NCI-H774 (cell line): Measurements from ENCODE around the gene MRTFB.
"Not testable (repeated sequence)": the region's sequence is repeated elsewhere in the genome, so short reads cannot be mapped to it uniquely, and the experiment has no call there.

Experiments used
- DNase-seq: peaks from one replicate; lab custom pipeline; 2025; lab: John Stamatoyannopoulos, UW

MRTFB gene

DNA sequence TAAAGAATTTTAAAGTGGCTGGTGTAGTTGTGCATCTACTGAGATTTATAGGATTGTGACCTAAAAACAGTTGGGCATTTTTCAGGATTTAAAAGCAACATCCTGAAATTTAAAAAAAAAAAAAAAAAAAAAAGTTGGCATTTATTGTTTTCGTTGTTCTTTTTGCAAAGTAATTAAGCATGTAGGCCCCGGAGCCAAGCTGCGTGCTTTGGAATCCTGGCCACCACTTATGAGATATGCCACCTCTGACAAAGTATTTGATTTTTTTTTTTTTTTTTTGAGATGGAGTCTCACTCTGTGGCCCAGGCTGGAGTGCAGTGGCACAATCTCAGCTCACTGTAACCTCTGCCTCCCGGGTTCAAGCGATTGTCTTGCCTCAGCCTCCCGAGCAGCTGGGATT is 112.8 kb downstream of the MRTFB start:
- not testable (repeated sequence) for DNase-seq

DNA sequence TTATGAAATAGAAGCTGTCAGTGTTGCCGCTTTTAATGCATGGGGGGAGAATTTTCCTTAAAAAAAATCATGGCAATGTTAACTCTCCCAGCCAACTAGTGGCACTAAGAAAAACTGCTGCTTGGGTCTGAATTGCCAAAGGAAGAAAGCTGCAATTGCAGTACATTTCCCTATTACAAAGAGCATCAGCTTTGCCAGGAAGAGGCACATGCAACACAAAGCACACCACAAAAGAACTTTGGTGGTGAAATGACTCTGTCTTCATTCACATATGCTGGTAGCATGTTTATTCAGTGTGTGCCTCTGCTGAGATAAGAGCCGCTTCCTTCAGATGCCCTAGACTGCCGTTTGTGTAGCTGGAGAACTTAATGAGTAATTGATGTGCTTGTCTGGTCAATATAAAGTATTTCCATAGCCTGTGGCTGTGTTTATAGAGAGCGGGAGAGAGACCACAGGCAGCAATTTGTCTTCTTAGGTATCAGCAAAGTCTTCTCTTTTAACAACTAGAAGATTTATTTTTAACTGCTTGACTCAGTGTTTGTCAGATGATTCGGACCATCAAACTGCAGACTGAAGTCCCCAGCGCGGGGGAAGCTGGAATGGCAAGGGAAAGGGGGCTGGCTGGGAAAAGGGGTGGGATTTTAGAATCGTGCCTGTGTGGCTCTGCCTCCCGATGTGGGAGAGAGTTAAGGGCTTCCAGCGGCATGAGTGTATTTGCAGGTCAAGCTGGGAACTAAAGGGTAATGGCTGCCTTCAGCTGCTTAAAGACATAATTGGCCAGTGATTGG is 115.1 kb downstream of the MRTFB start:
- DNase-seq: peak; percentile 45

DNA sequence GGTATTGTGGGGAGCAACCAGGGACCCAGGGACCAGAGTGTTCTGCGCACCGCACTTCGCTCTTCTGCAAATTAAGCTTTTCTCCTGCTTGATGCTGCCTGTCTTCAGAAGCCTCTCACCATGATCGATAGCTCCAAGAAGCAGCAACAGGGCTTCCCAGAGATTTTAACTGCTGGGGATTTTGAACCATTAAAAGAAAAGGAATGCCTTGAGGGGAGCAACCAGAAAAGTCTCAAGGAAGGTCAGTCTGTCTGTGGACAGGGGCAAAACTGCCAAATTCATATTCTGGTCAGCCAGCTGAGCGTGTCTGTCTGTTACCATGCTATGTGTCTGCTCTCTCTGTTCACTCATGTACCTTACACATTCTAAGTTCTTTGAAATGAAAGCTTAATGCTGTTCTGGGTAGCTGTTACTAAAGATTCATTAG is 115.7 kb downstream of the MRTFB start:
- DNase-seq: no peak

DNA sequence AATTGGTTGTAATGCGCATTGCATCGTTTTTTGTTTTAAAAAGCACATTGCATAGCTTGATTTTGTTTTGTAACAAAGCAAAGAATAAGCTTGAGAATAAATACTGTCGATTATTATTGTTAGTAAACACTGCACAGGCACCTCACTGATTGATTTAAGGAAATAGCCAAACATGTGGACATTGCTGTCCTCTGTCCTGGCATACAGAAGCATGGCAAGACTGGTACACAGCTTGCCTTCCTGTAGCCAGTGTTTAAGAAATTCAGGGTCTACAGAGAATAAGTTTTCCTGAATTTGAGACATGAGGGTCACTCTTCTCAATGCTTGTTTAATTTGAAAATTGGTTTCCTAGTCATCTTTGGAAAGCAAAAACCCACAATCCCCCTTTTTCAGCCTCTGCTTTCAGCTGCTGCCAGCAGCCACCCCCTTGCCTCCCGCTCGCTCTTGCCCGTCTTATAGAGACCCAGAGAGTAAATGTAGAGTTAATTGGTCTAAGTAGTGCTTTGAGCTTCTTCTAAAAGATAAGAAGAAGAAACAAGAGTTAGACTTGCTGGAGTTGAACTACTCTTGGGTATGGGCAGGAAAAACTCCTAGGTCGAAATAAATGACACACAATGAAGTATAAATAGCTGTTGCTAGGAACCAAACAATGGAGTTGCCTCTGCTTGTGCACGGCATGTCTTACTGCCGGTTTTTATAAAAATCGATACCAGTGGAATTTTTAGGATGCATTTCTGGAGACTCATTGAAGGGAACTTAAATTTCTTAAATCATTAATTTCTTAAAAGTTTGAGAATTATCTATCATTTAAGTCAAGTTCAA is 116.6 kb downstream of the MRTFB start:
- peak; percentile 49 for DNase-seq

DNA sequence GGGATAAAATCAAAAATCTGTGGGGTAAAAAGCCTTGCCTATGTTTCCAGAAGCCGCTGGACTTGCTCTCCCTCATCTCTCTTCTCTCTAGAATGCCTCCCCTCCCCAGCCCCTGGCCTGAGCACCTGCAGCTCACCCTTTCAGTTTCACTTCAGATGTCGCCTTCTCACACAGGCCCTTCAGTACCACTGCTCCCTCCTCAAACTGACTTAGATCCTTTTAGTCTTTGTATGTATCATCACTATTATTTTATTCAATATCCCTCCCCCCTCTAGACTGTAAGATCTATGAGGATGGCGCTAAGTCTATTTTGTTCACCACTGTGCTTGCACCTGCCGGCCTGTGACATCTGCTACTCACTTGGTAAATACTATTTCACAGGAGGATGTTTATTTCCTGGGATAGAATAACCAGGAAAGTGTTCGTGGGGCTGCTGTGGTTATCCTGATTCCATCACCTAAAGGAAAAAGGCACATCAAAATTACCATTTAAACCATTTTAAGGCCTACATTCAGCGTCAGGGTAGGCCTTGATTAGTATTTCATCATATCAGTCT is 122.3 kb downstream of the MRTFB start:
- DNase-seq: peak; percentile 80

DNA sequence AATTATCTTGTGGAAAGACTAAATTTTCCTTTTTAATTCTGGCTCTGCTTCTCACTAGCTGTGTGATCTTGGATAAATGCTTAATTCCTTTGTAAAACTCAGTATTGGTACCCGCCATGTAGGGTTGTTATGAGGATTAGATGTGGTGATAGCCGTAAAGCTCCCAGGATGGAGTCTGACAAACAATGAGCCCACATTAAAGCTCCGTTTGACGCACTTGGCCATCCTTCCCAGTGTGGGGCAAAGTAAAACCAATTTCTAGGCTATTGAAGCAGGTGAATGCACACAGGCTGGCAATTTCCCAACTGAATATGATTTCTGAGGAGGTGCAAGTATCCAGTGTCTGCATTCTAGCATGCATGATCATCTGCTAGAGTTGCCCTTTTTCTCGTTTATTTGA is 123.6 kb downstream of the MRTFB start:
- peak; percentile 17 for DNase-seq

DNA sequence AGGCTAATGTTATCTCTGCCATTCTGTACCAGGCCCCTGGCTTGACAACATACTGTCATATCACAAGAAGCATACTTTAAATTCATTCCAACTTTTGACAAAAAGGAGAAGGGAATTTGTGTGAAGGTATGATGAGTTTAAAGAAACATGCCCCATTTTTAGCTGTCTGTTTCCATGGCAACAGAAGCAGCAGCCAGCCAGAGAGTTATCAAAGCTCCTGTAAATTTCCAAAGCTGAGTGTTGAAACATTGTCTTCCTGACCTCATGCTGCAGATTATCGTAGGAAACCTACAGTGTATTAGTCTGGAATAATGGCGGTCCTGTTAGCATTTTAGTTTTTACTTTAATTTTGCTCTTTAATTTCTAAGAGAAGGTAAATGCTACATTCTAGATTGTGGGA is 124.9 kb downstream of the MRTFB start:
- DNase-seq: no peak

DNA sequence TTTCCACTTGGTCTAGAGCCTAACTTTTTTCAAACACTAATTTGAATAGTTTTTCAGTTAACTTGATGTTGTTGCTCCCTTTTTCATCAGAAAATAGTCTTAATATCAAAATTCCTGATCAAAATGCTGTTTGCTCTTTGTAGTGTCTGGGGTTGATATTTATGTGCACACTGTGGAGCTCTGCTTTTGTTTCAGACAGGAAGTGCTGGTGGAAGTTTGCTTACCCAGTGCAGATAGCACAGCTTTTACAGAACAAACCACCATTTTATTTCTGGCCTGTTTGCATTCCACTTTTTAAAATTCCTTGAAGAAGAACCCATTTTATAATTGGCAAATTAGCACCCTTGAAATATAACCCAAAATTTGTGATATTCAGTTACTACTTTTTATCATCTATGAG is 125.4 kb downstream of the MRTFB start:
- no peak for DNase-seq

DNA sequence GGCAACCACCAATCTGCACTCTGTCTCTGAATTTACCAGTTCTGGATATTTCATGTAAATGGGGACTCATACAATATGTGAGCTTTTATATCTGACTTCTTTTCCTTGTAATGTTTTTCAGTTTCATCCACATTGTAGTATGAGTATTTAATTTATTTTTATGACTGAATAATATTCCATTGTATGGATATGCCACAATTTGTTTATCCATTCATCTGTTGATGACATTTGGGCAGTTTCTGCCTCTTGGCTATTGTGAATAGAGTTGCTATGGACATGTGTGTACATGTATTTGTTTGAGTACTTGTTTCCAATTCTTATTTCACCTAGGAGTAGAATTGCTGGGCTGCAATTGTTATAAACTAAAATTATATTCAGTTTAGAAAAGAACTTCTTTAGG is 126.9 kb downstream of the MRTFB start:
- no peak for DNase-seq

DNA sequence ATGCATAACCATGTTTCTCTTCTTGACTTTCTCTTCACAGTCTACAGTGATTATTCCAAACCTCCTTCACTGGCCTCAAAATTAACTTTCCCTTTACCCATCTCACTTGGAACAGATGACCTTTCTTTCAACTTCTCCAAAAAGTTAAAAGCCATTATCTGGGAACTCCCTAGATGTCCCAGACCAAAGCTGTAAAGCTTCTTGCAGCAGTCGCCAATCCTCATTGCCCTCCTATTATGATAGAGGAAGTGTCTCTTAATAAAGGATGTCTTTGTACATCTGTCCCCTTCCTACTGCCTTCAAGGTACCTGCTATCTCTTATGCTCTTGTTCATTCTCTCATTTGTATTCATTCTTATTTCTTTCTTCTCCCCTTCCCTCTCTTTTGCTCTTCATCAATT is 127.5 kb downstream of the MRTFB start:
- DNase-seq: no peak

DNA sequence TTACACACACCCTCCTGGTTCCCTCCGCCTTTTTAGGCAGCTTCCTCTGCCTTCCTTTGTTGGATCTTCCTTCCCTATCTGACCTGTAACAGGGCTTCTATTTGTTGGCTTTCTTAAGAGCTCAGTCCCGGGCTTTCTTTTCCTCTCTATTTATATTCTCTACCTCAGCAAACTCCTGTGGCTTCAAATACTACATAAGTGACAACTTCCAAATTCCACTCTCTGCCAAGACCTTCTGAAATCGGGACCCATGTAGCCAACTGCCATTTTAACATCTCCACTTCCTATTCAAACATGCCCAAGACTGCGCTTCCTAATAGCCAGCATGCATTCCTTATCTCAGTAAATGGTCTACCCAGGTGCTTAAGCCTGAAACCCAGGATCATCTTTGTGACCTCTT is 128.1 kb downstream of the MRTFB start:
- DNase-seq: no peak

DNA sequence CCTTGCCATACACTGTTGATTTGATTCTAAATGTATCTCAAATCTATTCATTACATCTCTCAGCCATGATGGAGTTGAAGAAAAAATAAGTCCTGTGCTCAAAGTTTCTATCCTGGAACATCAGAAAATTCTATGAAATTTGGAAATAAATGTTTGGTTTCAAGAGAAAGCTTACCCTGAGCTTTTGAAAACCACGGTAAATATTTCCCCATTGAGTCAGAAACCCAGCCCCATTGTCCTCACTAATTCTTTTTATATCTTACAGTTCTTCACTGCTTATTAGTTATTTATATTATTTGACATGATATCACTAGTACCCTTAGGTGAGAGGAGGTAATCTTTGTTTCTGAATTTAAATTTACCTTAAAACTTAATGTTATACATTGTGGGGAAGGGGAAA is 128.5 kb downstream of the MRTFB start:
- no peak for DNase-seq

DNA sequence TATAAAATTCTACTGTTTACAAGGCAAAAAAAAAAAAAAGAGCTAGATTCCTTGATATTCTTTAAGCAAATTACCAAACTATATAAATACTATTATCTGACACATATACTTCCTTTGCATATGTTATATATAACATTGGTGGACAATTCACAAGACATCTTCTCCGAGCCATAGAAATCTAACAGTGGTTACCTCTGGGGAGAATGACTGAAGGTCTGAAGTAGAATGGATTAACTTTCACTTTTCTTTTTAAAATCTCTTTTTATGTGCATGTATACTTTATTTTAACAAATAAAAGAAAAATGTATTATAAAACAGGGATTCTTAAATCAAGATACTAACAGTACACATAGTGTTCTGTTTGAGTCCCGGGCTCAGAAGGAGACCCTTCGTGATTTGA is 131.0 kb downstream of the MRTFB start:
- no peak for DNase-seq

DNA sequence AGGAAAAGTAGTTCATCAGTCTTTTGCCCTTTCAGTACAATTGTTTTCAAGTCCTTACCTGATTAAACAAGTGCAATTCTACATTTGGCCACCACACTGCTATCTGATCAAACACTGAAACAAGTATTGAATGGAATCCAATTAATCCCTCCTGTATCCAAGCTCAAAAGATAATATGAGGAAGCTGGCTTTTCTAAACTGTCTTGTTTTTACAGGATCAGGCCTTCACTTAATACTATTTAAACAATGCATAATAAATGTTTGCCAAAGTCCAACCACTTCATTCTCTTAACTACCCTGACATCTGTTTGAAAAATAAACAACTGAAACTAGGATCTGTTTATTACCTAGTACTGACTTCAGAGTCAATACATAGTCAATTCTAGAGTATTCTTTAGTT is 131.6 kb downstream of the MRTFB start:
- DNase-seq: peak; percentile 89

DNA sequence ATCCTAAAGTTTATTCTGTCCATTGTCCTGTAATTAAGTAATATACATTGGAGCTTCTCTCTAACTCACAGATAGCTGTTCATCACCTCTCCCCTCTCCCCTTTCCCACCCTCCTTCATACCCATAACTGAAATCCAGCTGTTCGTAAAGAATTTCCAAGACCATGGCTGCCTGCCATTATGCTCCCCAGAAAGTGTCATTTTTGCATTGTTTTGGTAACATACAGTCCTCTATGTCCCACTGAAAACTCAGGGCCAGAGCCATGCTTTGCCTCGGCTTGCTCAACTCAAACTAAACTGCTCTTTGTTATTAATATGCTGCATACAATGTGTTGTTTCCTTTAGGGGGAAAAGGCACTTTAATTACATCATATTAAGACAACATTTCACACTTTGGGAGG is 132.0 kb downstream of the MRTFB start:
- DNase-seq: no peak

DNA sequence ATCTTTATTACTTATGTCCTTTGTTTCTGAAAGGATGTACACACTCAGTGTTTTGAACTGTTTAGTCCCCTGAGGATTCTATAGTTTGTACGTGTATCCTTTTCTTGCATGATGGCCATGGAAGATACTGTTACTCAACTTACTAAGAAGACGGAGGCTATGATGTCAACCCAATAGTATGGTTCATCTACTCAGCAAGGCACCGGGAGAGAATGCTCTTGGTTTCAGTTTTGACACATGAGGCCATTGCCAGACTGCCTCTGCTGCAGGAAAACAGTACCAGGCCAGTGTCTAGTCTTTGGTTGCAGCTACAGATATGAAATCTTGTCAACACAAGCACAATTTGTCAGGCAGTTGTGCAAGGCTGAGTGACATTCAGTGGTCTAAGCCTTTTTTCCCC is 134.5 kb downstream of the MRTFB start:
- no peak for DNase-seq

DNA sequence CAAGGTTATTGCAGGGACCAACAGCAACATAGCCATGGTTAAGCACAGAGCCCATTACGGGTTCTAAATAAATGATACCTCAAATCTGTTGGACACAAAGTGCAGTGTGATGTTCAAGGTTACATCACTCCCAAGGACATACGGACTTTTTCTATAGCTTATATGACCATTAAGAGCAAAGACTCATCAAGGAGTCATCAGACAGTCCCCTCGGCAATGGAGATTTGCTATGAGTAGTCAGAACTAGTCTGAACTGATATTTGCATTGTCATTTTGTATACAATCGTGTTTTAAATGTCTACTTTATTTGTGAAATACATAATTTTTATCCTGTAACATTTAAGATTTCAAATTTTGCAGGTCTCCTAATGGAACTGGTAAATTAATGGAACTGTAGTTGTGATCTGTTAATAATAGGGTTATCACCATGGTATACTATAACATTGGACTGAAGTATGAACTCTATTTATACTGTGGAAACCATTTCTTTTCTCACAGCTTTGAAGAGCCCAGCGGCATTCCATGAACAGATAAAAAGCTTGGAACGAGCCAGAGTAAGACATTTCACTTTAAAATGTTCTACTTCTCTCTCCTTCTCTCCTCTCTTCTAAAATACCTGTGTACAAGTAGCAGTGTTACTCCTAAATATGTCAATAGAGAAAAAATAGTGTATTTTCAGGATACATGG is 140.9 kb downstream of the MRTFB start:
- no peak for DNase-seq

DNA sequence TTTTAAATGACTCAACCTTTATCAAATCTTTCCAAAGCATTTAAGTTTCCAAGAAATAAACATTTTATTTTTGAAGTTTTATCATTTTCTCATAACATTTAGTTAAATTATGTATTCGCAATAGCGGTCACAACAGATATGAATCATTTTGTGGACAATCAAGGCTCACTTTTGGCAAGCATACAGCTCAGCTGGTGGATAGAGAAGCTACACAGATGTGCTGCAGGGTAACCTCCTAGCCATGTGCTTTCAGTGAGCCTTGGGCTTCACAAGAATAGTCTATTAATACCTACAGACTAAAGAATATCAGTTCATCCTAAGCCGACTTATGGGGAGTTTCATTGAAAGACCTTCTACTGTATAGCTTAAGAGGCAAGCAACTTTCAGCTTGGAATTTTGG is 144.8 kb downstream of the MRTFB start:
- DNase-seq: no peak

DNA sequence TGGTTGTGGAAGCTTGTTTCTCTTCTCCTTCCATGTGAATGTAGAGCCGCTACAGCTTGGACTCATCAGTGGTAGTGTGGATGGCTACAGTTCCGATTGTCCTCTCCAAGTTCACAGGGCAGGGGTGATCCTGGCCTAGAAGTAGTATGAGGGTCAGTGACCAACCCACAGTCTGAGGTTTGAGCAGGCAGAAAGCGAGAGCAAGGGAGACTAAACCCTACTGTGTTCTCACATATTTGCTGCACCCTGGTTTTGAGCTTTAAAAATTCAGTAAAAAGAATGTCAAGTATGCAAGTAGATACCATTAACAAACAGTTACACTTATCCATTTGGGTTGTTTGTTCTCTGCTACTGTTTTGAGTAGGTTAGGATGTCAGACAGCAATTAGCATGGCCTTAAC is 148.9 kb downstream of the MRTFB start:
- no peak for DNase-seq

DNA sequence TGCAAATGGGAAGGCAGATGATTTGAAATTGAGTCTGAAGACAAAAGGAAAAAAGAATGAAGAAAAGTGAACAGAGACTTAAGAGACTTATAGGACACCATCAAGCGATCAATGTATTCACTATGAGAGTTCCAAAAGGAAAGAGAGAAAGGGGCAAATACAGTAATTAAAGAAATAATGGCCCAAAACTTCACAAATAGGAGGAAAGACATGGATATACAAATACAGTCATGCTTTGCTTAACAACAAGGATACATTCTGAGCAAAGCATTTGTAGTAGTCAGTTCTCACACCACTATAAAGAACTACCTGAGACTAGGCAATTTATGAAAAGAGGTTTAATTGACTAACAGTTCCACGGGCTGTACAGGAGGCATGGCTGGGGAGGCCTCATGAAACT is 152.5 kb downstream of the MRTFB start:
- DNase-seq: no peak

DNA sequence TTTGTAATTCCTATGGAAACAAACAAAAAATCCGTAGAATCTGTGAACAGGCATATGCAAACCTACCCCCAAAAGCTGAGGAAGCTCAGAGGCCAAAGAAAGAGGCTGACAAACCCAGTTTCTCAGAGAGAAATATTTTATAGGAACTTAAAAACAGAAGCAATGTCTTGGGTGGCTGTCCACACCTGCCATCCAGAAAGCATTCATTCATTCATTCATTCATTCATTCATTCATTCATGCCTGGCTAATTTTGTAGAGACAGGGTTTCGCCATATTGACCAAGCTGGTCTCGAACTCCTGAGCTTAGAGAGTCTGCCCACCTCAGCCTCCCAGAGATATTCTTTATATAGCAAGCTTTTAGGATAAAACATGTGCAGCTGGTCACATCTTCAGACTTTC is 154.3 kb downstream of the MRTFB start:
- no peak for DNase-seq

DNA sequence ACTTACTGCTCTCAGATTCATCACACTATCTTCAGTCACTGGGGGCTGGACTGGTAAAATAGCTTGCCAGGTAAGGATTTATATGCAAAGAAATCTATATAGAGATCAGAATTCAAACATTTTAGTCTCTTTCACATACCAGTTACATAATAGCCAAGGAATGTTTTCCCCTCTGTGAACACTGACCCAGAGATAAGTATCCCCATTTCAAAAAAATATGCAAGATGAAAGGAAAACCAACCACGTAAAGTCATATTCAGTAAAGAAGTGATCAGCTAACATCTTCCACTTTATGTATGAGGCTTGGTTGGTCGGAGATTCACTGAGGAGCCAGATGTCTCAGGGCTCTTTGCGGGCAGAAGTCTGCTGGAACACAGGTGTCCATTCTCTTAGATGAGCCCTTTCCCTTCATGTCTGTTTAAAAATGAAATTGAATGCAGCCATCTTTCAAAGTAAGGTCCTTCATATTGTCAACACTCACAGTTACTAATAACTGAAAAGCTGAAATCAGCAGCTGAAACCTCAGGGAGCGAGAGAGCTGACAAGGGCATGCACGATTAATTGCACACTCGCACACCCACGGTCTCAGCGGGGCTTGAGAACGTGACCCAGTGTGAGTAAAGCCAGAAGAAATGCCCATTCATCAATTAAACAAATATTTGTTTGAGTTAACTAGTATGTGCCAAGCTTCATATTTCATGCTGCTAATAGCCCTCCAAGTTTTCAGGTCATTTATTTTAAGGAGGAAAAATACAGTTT is 161.2 kb downstream of the MRTFB start:
- DNase-seq: peak; percentile 90
